ENCODE measurements around the gene CHST1.

The CHST1 gene

DNA sequence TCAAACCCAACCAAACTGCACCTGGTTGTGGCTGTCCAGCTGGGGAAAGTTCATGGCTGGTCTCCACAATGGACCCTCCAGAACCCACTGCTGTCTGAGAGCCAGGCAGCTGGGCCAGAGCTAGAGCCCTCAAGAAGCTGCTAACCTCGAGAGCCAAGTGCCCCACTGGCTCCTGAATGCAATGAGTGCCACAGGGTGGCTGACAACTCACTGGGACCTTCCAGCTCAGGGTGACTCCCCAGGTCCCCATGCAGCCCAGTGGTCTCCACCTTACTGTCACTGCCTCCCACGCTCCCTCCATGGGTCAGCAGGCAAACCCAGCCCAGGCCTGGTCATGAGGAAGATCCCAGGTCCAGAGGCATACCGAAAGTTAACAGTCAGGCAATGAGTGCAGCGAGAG, 8.0 kb upstream of the CHST1 start:
- DNase-seq: peak; percentile 14

DNA sequence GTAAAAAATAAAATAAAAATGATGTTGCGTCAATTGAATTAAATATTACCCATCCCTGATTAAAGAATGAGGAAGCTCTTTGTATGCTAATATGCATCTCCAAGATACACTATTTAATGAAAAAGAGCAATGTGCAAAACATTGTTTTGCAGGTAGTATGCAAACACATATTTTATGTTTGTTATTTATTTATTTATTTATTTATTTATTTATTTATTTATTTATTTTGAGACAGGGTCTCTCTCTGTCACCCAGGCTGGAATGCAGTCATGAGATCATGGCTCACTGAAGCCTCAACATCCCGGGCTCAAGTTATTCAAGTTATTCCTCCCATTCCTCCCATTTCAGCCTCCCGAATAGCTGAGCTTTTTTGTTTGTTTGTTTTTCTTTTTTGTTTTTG, 7.2 kb upstream of the CHST1 start:
- DNase-seq: no peak

DNA sequence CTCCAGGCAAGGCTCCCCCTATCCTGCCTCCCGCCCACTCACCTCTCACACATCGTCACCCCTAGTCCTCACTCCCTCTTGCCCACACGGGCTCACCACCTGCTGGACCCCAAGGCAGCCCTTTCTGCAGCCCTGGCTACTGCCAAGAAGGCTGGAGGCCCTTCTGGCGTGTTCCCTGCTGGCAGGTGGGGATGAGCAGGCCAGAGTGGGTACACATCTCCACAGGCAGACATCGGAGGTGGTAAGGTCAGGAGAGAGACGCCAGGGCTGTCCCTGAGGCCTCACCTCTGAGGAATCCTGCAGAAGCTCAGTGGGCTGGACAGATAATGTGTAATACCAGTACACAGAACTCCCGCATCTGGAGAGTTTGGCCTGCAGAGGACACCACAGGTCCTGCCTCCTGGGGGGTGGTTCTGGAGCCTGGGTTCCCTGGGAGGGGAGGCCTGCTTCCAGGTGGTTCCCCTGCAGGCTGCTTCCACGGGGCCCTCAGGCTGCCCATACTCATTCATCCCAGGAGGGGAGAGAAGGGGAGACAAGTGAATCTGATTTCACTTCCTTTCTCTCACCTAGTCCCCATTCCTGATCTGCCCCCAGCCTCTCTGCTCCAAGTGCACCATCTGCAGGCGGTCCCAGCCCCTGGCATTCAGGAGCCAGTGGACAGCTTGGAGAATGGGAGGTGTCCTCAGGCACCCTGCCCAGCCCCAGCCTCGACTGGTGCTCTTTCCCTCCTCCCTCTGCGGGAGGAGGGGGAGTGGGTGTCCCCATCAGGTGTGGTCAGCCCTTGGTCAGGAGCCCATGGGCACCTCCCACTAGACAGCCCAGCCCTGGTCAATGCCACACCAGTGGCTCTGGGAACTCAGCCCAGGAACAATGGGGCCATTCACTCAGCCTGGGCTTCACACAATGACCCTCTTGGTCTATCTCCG, 6.1 kb upstream of the CHST1 start:
- DNase-seq: peak; percentile 34

DNA sequence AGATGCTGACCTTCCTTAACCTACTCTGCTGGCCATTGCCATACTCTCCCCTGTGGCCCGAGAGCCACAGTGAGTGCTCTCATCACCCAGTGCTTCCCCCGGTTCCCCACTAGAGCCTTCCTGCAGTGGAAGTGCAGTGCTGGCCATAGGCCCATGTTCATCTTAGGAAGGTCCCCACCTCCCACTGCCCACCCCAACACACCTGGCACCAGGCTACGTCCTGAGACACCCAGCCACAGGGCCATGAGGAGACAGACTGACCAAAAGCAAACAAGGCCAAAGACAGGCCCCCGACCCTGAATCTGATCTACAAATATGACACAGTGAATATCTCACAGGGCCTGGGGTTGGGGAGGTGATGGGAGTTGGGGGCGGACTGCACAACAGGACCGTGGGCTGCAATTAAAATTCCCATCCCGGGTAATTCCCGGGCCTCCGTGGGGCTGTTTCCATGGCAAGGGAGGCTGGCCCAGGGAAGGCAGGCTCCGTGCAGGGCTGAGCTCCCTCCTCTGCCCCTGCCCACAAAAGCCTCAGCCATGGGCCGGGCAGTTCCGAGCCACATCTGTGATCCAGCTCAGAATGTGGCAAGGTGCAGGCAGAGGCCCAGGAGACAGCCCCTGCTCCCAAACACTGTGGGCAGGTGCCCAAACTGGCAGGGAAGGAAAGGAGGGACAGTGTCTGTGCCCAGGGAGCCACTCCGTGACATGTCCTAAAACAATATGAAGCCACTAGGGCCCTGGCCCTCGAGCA, 5.1 kb upstream of the CHST1 start:
- no peak for DNase-seq

DNA sequence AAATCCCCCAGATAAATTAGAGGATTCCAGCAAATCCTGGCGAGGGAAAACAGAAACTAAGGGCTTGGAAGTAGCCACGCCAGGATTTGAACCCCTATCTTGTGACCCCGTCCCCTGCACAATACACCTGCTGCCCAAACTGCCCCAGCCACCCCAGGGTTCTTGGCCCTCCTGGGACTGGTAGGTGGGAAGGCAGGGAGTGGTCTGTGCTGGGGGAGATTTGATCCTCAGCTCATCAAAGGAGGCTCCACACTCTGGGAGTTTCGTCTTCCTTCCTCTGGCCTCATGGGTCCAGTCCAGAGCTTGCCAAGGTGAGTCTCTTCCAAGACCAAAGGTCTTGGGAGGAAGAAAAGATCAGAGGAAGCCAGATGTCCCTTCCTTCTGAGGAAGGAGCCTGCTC, 4.5 kb upstream of the CHST1 start:
- no peak for DNase-seq

DNA sequence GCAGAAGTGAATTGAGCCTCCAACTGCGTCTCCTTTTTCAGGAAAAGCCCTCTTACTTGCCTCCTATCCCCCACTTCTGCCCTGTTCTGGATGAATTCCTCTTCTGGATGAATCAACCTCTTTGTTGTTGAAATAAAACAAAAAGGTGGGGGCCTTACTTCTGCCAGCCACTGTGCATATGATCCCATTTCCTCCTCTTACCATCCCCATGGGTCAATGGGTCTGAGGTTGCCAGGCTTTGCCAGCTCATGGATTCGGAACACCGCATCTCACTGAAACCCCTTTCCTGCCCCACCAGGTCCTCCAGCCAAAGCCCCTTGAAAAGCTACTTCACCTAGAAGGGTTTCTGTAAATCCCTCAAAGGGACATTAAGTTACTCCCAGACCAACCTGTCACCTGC, 3.7 kb upstream of the CHST1 start:
- DNase-seq: peak; percentile 66

DNA sequence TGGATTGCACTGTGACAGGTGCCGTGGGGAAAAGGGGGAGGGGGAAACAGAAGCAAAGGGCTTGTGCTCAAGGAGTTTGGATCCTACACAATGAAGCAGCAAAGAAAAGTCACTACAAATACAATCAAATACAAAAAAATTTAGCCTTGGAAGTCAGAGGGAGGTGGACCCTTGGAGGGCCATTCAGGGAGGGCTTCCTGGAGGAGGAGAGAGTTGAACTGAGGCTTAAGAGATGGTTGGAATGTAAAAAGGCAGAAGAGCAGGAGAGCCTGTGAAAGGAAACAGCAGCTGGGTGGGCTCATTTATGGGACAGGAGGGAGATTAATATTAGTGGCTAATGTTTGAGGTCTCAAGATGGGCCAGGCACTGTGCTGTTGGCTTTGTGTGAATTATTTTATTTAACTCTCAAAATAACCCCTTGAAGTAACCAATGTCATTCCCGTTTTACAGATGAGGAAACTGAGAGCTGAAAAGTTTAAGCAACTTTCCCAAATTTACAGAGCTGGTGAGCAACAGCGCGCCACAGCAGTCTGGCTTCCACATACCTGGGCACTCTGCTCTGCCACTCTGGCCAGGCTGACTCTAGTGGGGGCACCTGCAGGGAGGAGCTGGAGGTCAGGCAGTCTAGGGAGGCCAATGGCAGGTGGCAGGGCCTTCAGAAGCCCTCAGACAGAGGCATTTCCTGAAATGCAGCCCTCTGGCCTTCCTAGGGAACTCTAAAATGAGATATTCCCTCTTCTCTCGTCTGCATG, 2.7 kb upstream of the CHST1 start:
- DNase-seq: no peak

DNA sequence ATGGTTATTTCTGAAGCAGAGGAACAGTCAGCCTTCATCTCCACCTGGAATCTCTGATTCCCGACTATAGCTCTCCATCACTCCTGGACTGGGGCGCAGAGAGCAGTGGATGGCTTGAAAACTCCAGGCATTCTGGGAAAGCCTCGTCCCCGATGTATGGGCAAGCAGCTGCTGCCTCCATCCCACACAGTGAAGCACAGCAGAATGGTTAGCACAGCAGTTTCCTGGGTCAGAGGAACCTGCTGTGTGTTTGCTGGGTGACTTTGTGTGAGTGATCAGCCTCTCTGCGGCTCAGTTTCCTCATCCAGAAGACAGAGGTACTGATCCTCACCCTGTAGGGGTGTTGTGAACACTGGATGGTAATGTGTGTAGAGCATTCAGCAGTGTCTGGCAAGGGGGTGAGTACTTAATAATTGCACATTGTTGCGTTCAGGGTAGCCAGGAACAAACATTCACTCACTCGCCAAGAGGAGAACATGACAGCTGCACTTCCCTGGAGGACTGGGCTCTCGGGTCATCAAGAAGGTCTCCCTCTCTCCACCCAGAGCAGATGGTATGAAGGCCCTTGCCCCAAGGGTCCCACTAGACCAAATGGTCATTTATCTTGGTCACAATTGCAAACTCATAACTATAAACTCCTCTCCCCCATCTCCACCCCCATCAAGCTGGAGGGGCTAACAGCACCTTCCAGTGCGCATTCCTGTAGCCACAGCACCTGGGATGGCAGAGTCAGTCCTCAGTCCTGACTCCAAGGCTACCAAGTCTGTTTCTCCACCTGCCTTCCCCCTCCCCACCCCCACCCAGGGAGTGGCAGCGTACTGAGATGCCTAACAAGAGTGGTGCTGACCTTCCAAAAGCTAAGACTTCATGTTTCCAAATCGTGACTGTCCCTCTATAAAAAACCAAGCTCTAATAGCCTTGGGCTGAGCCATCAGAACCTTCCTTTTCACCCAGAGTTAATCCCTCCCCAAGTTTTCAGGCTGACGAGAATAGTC, 1.5 kb upstream of the CHST1 start:
- peak; percentile 51 for DNase-seq

DNA sequence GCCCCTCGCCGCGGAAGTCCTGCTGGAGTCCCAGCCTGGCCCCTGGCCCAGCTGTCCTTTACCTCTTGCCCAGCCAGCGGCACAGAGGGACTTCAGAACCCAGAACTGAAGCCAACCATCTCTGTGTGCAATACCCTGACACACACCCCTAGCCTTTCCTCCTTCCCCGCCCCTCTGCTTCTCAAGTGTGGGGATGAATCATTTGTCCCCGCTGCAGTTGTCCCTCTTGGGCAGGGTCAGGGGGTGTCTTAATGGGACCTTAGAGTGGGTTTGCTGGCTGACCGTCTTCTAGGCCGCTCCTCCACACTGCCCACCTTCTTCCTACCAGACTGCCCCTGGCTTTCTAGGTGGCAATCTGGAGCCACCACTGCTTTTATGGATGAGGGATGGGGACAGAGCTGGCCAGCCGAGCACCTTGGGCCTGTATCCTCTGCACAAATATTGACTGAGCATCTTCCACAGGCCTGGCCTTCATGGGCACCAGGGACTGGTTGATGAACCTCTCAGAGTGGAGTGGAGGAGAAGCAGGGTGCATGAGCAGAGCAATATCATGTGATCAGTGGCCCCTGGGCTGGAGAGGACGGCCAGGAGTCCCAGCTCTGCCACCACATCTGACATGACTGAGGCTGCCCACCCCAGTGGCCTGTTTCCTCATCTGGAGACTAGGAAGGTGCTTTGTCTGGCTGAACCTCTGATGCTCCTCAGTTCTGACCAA, 668 bp upstream of the CHST1 start:
- DNase-seq: peak; percentile 76

DNA sequence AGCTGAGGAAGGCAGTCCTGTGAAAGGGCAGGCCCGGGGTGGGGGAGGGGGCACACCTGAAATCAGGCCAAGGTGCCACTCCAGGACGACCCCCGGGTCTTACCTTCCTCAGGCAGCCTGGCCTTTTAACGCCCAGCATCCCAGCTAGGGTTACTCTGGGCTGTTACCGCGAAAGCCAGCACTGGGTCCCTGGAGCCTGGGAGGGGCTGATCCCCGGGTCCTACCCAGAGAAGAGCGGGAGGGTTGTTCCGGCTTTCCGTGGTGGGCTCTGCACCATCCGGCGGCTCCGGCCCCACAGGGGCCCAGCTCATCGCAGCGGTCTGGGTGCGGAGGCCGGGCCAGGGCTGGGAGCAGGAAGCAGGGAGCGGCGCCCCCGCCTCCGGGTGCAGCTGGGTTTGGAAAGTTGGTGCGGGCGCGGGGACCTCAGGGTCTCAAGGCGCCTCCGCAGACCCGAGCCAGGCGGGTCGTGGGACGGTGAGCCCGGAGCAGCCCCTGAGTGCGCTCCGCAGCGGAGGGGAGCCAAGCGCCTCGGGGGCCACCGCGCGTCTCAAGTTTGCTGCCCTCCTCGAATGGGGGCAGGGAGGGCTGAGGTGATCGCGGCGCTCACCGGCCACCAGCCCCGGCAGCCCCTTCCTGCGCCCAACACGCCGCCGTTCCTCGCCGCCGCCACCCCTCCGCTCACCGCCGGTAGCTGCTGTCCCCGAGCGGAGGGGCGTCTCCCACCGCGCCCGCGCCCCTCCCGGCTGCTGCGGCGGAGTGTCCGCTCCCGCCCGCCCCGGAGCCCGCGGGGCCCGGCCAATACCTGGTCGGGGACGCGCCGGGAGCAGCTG, 831 bp downstream of the CHST1 start:
- peak; percentile 59 for DNase-seq

DNA sequence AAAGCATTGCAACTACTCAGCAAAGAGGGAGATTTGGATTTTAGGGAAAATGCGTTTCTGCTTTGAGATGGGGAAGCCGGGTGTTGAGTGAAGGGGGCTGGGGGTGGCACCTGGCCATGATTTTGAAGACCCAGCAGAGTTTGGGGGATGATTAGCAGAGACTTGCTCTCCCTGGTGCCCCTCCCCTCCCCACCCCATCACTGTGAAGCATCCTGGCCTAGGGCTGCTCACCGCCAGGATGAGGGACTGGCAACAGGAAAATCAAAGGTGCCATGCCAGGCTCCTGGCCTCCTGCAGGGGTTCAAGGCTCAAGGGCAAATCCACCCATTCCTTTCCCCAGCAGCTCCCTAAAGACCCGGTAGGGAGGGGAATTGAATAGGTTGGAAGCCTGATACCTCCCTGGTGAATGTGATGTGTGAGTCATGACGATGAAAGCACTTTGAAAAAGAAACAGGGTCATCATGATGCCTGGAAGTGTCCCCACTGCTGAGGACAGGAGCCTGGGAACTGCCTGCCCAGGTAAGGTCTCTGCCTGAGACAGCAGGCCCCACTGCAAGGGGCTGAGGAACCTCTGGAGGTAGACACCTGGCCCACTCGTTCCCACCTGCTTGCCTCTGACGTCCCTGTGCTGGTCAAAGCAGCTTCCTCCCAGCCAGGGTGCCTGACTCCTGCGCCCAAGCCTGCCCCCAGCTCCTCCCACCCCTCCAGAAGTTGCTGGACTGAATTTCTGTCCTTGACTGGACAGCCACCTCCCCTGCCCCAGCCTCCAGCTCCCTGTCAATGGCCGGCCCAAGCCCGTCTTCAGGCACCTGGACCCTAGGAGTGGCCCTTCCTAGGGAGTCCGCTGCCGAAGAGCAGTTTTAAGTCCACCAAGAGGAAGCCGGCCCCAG, 1.7 kb downstream of the CHST1 start:
- DNase-seq: peak; percentile 86

DNA sequence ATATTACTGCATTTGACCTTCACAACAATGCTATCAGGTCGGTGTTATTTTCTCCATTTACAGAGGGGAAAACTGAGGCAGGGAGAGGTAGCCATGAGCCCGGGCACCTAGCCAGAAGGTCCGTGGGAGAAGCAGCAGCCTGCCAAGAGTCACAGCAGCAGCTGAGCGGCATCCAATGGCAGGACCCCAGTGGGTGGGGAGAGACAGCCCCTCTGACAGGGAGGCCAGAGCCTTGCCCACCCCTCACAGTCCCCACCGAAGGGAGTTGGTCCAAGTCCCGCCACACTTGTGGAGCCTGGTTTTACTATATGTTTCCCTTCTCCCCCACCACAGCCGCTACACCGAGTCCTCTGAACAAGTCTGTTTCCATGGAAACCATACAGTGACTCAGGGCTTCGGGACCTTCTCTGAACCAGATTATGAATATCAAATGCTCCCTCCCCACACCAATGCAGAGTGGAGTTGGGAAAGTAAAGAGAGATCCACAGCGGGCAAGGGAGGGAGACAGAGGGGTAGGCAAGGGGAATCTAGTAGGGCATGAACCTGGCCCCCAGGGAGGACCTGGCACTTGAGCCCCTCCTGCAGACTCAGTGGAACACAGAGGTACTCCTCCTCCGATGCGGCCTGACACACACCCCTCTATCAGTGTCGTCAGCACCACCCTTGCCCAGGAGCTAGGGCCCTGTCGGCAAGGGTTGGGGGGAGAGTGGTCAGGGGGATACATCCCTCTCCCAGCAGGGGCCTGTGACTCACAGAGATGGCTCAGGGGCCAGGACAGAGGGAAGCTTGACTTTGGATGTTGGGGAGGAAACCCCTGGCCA, 2.5 kb downstream of the CHST1 start:
- peak; percentile 88 for DNase-seq

DNA sequence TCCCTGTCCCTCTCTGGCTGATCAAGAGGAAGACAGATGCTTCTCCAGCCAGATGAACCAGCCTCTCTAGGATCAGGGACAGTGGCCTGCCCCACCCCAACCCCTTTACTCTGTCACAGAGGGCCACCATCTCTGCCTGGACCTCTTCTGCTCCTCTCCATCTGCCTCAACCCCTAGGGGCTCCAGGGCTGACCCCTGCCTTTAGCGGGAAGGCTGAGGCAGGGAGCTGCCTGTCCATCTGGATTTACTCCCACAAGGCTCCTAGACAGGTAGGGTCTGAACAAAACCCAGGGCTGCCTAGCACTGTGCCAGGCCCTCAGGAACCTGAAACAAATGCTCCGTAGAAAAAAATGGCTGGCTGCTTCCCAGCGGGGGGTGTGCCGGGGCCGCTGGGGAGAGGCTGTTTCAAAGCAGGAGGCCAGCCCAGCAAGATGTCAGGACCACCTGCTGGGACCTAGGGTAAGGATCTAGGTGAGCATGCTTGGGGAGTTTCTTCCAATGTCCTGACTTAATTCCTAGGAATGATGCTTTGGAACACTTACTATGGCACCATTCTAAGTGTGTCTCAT, 3.2 kb downstream of the CHST1 start:
- no peak for DNase-seq

DNA sequence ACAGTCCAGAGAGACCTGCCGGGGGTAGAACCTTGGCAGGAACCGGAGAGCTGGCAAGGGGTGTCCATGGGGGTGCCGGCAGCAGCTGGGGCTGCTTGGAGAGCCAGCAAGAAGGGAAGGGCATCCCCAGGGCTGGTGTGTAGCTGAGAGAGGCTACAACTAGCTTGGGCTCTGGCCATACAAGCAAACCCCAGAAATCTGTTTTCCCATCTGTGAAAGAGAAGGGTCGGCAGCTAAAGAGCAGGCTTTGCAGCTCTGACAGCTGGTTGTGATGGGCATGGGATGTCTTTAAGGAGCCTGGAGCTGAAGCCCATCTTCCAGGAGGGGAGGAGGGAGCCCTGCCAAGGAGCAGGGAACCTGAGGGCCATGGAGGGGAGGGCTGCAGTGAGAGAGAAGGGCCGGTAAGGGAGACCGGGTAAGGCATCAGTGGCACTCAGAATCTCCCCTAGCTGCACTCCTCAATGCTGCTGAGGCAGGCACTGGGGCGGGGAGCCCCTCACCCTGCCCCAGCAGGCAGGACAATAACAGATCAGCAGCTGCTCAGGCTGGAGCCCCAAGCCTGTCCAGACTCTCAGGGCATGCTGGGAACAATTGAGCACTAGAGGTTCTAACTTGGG, 3.9 kb downstream of the CHST1 start:
- no peak for DNase-seq

DNA sequence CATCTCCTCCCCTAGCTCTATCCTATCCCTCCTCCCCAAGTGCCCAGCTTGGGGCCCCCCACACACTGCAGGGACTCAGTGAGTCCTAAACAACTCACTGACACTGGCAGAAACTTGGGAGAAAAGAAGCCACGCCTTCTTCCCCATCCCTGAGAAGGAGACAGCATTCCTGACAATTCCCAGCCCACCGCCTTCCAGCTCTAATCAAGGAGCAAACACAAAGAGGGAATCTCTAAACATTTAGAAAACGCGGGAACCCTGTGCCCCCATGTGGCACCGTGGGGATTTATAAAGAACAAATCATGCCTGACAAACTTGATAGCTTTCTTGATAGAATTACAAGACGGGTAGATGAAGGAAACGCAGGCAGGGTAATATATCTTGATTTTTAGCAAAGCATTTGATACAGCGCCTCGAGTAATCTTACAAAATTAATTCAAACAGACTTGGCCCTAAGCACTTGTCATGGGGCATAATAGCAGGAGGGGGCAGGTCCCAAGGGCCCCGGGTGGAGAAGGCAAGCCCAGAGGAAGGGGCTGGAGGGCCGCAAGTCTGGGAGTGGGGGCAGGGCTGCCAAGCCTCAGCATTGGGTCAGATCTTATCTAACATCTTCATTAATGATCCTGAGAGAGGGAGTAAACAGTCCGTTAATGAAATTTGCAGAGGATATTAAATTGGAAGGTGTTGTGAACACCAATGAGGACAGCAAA, 4.5 kb downstream of the CHST1 start:
- no peak for DNase-seq

DNA sequence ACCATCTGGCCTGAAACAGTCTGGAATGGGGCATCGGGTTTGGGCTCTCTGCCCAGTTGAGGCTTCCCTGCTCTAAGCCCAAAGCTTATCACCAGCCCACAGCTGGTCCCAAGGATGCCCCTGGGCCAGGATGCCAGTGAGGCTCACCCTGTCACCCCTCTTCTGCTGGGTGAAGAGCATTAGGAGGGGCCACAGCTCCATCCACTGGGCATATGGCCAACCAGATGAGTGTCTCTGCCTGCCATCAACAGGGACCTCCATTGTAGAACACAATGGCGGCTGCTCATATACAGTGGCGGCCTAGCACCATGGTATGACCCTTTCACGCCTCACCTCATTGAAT, 5.6 kb downstream of the CHST1 start:
- no peak for DNase-seq
